Endothelial cell of umbilical vein (primary cell): ENCODE data around the gene ZC2HC1C. TPM values are rescaled to one million over a fixed set of nuclear protein-coding genes. Genes with fewer than 3 reads are reported as not detected.

Experiments used
- BruUV-seq: library from RNA; stranded (reverse); fragments of 400-500 nt; replicated peaks from 2 replicates; lab custom pipeline; 2021; lab: Mats Ljungman, UMichigan
- CTCF ChIA-PET: fragments of 300-600, 350-600 bp; sonication (Branson Sonifier 250); formaldehyde crosslinking; loops from one replicate; lab custom pipeline; 2021; ENCODE audit warnings: antibody characterized with exemption, inconsistent platforms; lab: Charles Lee
- POLR2A ChIA-PET: fragments of 300-600, 350-600 bp; sonication (Branson Sonifier 250); formaldehyde crosslinking; loops from one replicate; lab custom pipeline; 2021; ENCODE audit warnings: antibody characterized with exemption, inconsistent platforms; lab: Charles Lee
- DNase-seq: peaks from one replicate; pipeline ENCODE4 v3.0.0-alpha.2; 2011; ENCODE audit warnings: low read depth, low spot score
- FAIRE-seq: peaks from 2 replicates; lab custom pipeline; 2011; peaks lifted over from hg19 to GRCh38; lab: Jason Lieb, UNC
- H2AFZ ChIP-seq: 2 replicates; pipeline ENCODE4 v1.6.0; 2012; ENCODE audit warnings: low read depth, low read length, control low read depth, inconsistent platforms
- H3K27ac ChIP-seq: 2 replicates; pipeline ENCODE4 v1.5.1; 2011; ENCODE audit warnings: low read depth, mild to moderate bottlenecking, control low read depth, low read length, moderate library complexity; ENCODE audit not compliant: insufficient read depth
- H3K27me3 ChIP-seq, 2 experiments: 2 replicates each; pipeline versions ENCODE4 v1.6.0 to v1.6.1; 2011; ENCODE audit warnings: low read length in 2 of 2, mixed read lengths in 1 of 2; ENCODE audit not compliant: control insufficient read depth in 2 of 2, insufficient read depth in 2 of 2
- H3K36me3 ChIP-seq, 2 experiments: 2 replicates in 1 of 2; 3 replicates in 1 of 2; pipeline ENCODE4 v1.5.1; 2011; ENCODE audit warnings: low read length in 2 of 2, mild to moderate bottlenecking in 1 of 2, moderate library complexity in 1 of 2; ENCODE audit not compliant: control insufficient read depth in 2 of 2, insufficient read depth in 2 of 2; ENCODE audit errors: extremely low read depth in 1 of 2
- H3K4me1 ChIP-seq: 3 replicates; pipeline ENCODE4 v1.5.1; 2011; ENCODE audit warnings: mild to moderate bottlenecking, low read length; ENCODE audit not compliant: control insufficient read depth, insufficient read depth; ENCODE audit errors: extremely low read depth
- H3K4me2 ChIP-seq: 2 replicates; pipeline ENCODE4 v1.6.1; 2011; ENCODE audit warnings: low read length, control low read depth, mixed read lengths; ENCODE audit not compliant: insufficient read depth
- H3K4me3 ChIP-seq, 3 experiments: fragments of 200-600 bp in 1 of 3; sonication (generic), shearing (Covaris generic) in 1 of 3; replicated peaks in 1 of 3; 2 replicates each; pipeline ENCODE4 v1.5.1; 2011 to 2016; ENCODE audit warnings: control low read depth in 3 of 3, low read length in 3 of 3, mild to moderate bottlenecking in 2 of 3, inconsistent platforms in 1 of 3, low read depth in 1 of 3, moderate library complexity in 1 of 3; ENCODE audit not compliant: insufficient read depth in 1 of 3
- H3K79me2 ChIP-seq: 2 replicates; pipeline ENCODE4 v1.6.0; 2012; ENCODE audit warnings: low read length, inconsistent platforms; ENCODE audit not compliant: control insufficient read depth, insufficient read depth
- H3K9ac ChIP-seq: replicated peaks from 2 replicates; pipeline ENCODE3; 2011; ENCODE audit warnings: low read length, control low read depth; ENCODE audit not compliant: insufficient read depth; ENCODE audit errors: extremely low read depth
- H3K9me1 ChIP-seq: replicated peaks from 3 replicates; pipeline ENCODE4 v1.6.0; 2011; ENCODE audit warnings: mild to moderate bottlenecking, low read length; ENCODE audit not compliant: control insufficient read depth, insufficient read depth; ENCODE audit errors: extremely low read depth
- H3K9me3 ChIP-seq: replicated peaks from 2 replicates; pipeline ENCODE4 v1.5.1; 2012; ENCODE audit warnings: low read length, inconsistent platforms; ENCODE audit not compliant: control insufficient read depth, insufficient read depth
- H4K20me1 ChIP-seq: replicated peaks from 2 replicates; pipeline ENCODE3; 2011; ENCODE audit warnings: mild to moderate bottlenecking, low read length; ENCODE audit not compliant: control insufficient read depth, insufficient read depth; ENCODE audit errors: extremely low read depth
- EZH2 ChIP-seq: IDR thresholded peaks from 2 replicates; pipeline ENCODE4 v1.6.1; 2012; ENCODE audit warnings: borderline replicate concordance, low read depth, mild to moderate bottlenecking, moderate library complexity, low read length, inconsistent platforms; ENCODE audit not compliant: severe bottlenecking
- FOS ChIP-seq: IDR thresholded peaks from 2 replicates; pipeline ENCODE4 v1.6.1; 2011; ENCODE audit warnings: mild to moderate bottlenecking, low read length, moderate library complexity, borderline replicate concordance; ENCODE audit not compliant: insufficient read depth
- GATA2 ChIP-seq: IDR thresholded peaks from 2 replicates; pipeline ENCODE4 v1.7.0; 2011; ENCODE audit warnings: low read depth, mild to moderate bottlenecking, moderate library complexity, mixed read lengths, low read length; ENCODE audit not compliant: insufficient read length, insufficient read depth
- JUN ChIP-seq: IDR thresholded peaks from 2 replicates; pipeline ENCODE4 v1.6.1; 2011; ENCODE audit warnings: borderline replicate concordance, low read depth; ENCODE audit not compliant: insufficient read length, insufficient read depth
- MAX ChIP-seq: IDR thresholded peaks from 2 replicates; pipeline ENCODE4 v1.6.1; 2011; ENCODE audit not compliant: insufficient read depth, insufficient read length
- MYC ChIP-seq: IDR thresholded peaks from one replicate; pipeline ENCODE4 v1.6.1; 2011; ENCODE audit warnings: mild to moderate bottlenecking, low read depth, low read length
- POLR2A ChIP-seq: IDR thresholded peaks from 2 replicates; pipeline ENCODE4 v1.6.1; 2012; ENCODE audit warnings: low read depth, mild to moderate bottlenecking, control low read depth, low read length
- POLR2AphosphoS5 ChIP-seq: IDR thresholded peaks from 2 replicates; pipeline ENCODE4 v1.6.1; 2012; ENCODE audit warnings: low read depth, mild to moderate bottlenecking, control low read depth, low read length, moderate library complexity; ENCODE audit not compliant: insufficient read depth
- dilution Hi-C: fragments of 300-500 bp; cut with MboI; formaldehyde crosslinking; loops from one replicate; pipeline ENCODE4 v1.15.0; 2019; ENCODE audit warnings: low sequenced_read_pairs; ENCODE audit not compliant: extremely low pct_ligation_motif_present
- intact Hi-C: fragments of 100-400 bp; cut with micrococcal nuclease; formaldehyde crosslinking; loops from one replicate; pipeline ENCODE4 v1.10.0; 2022
- polyA plus RNA-seq, 4 experiments: library from polyadenylated mRNA; depleted of rRNA in 3 of 4; stranded (reverse) in 3 of 4; unstranded in 1 of 4; fragments of >200 nt; gene quantifications; 2 replicates each; pipeline versions ENCODE4 v1.2.1 to v1.2.3, GENCODE V29; 2011 to 2012; ENCODE audit warnings: missing spikeins in 1 of 4
- total RNA-seq: library from RNA; stranded (reverse); gene quantifications from 2 replicates; pipeline ENCODE4 v1.2.3, GENCODE V29; 2021
- TF ChIP-seq, protein P1 (sequence below), 2 donors: IDR thresholded peaks; 1 replicate in 1 of 2; 2 replicates in 1 of 2; pipeline ENCODE4 v1.5.1; 2011; ENCODE audit warnings: low read length in 2 of 2, mild to moderate bottlenecking in 2 of 2, moderate library complexity in 2 of 2, control low read depth in 1 of 2, inconsistent platforms in 1 of 2, low read depth in 1 of 2; ENCODE audit not compliant: insufficient read depth in 1 of 2; ENCODE audit errors: extremely low read depth in 1 of 2

ZC2HC1C gene
- total and polyA plus RNA-seq, 2 donors (not counting 3 experiments of a cell fraction or from before 2014, with no cell fraction given) = 0.84 to 0.91 TPM

- no peak overlapping the region for H3K4me2 ChIP-seq
- BruUV-seq = no TSS peak
- TF ChIP-seq GATA2 = no peak
- no peak for TF ChIP-seq EZH2
- no peak for TF ChIP-seq JUN
- TF ChIP-seq, protein P1, sequence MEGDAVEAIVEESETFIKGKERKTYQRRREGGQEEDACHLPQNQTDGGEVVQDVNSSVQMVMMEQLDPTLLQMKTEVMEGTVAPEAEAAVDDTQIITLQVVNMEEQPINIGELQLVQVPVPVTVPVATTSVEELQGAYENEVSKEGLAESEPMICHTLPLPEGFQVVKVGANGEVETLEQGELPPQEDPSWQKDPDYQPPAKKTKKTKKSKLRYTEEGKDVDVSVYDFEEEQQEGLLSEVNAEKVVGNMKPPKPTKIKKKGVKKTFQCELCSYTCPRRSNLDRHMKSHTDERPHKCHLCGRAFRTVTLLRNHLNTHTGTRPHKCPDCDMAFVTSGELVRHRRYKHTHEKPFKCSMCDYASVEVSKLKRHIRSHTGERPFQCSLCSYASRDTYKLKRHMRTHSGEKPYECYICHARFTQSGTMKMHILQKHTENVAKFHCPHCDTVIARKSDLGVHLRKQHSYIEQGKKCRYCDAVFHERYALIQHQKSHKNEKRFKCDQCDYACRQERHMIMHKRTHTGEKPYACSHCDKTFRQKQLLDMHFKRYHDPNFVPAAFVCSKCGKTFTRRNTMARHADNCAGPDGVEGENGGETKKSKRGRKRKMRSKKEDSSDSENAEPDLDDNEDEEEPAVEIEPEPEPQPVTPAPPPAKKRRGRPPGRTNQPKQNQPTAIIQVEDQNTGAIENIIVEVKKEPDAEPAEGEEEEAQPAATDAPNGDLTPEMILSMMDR (IDR thresholded peaks at IDR 0.05; ENCODE audit: extremely low read depth in 1 of 2, insufficient read depth in 1 of 2, low read depth in 1 of 2, low read length in 2 of 2) = no peak
- no peak for TF ChIP-seq FOS
- TF ChIP-seq POLR2AphosphoS5 = no peak
- TF ChIP-seq MYC = no peak
- no peak for TF ChIP-seq MAX
- TF ChIP-seq POLR2A = no peak
- intact Hi-C loops = no loop called here
- DNase-seq (no peak), FAIRE-seq (no peak)
- H3K4me3 ChIP-seq = no peak overlapping the region
- dilution Hi-C loops = no loop called here
- H3K27ac ChIP-seq = no peak overlapping the region
- H3K9me3 ChIP-seq = no peaks in the 10 kb centered on the region
- no peaks in the 10 kb centered on the region for H3K9me1 ChIP-seq
- H3K9ac ChIP-seq = no peak overlapping the region
- H3K36me3 ChIP-seq = peaks cover 9 to 11% of the 10 kb centered on the region in 2 experiments
- CTCF ChIA-PET = interaction anchor here (1.6 to 6.2 kb wide), 4 partner anchors 13 to 229 kb away, joined by 4 to 109 read pairs (median 60); no protein-coding TSS in a partner anchor
- H3K79me2 ChIP-seq = no peaks in the 10 kb centered on the region
- no peak overlapping the region for H2AFZ ChIP-seq
- H3K27me3 ChIP-seq = no peaks in the 10 kb centered on the region
- peaks cover 4% of the 10 kb centered on the region for H3K4me1 ChIP-seq
- H4K20me1 ChIP-seq = no peaks in the 10 kb centered on the region
- POLR2A ChIA-PET = no interaction called here
Measured at GRCh38 chr14:75091251-75091650, 21.8 kb downstream of the ZC2HC1C start.
